HG02938 (cell line): ENCODE measurements around the gene KIF13A.
"Not testable (repeated sequence)": the region's sequence is repeated elsewhere in the genome, so short reads cannot be mapped to it uniquely, and the experiment has no call there.

Experiments used
- ATAC-seq: cut with Tn5 transposase; IDR thresholded peaks from one replicate; pipeline ENCODE4 v1.9.1; 2021; ENCODE audit warnings: mild to moderate bottlenecking, moderate library complexity; ENCODE audit not compliant: unreplicated experiment

KIF13A gene

DNA sequence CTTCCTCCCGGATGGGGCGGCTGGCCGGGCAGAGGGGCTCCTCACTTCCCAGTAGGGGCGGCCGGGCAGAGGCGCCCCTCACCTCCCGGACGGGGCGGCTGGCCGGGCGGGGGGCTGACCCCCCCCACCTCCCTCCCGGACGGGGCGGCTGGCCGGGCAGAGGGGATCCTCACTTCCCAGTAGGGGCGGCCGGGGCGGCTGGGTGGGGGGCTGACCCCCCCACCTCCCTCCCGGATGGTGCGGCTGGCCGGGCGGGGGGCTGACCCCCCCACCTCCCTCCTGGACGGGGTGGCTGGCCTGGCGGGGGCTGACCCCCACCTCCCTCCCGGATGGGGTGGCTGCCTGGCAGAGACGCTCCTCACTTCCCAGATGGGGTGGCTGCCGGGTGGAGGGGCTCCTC, 252.1 kb downstream of the KIF13A start:
- not testable (repeated sequence) for ATAC-seq

DNA sequence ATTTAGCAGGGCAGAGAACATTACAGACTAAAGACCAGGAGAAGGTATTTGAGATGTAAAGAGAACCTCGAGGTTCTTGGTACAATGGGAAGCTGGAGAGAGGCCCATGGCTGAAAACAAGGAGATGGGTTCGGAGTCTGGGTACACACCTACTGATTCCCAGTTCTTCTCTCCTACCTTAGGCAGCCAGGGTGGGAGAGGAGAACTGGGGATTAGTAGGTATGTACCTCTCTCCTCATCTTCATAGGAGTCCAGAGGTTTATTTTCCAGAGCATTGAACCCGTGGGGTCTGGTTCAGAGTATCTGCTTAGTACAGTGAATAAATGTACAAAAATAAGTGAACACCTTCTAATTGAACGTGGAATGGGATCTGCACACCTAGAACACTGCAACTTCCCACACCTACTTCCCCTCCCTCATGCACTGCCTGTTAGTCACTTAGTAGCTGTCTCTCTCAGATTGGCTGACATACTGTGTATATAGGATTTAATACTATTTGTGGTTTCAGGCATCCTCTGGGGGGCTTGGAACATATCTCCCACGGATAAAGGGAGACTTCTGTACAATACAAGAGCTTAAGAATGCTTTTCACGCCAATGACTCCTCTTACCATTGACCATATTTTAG, 257.2 kb downstream of the KIF13A start:
- ATAC-seq = no peak

DNA sequence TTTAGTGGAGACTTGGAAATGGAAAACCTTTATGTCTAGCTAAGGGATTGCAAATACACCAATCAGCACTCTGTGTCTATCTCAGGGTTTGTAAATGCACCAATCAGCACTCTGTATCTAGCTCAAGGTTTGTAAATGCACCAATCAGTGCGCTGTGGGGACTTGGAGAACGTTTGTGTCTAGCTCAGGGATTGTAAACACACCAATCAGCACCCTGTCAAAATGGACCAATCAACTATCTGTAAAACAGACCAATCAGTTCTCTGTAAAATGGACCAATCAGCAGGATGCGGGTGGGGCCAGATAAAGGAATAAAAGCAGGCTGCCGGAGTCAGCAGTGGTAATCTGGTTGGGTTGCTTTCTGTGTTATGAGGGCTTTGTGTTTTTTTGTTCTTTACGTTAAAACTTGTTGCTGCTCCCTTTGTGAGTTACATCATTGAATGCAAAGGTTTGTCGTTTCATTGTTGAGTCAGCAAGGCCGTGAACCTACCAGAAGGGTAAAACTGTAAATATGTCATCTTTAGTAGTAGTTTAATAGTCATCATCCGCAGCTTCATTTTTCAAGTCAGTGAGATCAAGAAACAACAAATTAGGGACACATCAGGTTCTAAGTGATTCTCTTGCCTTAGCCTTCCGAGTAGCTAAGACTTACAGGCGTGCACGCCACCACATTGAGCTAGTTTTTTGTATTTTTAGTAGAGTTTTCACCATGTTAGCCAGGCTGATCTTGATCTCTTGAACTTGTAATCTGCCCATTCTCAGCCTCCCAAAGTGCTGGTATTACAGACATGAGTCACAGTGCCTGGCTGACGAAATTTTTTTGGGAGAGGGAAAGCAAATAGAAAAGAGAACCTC, 258.0 kb downstream of the KIF13A start:
- no peak for ATAC-seq

DNA sequence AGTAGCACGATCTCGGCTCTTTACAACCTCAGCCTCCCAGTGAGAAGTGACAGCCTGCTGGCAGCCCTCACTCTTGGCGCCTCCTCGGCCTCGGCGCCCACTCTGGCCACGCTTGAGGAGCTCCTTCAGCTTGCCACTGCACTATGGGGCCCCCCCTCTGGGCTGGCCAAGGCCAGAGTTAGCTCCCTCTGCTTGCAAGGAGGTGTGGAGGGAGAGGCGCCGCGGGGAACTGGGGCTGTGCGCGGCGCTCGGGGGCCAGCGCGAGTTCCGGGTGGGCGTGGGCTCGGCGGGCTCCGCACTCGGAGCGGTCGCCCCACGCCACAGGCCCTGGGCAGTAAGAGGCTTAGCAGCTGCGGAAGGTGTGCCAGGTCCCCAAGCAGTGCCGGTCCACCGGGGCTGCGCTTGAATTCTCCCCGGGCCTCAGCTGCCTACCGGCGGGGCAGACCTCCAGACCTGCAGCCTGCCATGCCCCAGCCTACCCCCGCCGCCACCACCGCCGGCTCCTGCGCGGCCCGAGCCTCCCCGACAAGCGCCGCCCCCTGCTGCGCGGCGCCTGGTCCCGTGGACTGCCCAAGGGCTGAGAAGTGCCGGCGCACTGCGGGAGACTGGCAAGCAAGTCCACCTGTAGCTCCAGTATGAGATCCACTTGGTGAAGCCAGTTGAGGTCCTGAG, 258.7 kb downstream of the KIF13A start:
- ATAC-seq = no peak

DNA sequence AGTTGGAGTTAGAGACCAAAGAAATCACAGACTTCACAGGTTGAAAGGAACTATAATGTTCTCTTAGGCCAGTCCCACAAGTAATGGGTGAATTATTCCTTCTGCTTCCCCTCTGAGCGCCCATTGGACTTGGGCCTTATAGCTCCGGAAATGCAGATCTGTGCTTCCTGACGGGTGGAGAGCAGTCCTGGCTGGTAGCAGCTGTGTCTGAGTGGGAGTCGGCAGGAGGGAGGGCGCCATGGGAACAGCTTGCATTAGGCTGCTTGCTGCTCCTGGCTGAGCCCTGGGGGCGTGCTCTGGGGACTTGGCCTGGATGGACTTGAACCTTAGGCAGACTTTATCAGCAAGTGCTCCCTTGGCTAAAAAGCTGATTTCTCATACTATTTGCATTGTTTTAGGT, 262.4 kb downstream of the KIF13A start:
- ATAC-seq = no peak

DNA sequence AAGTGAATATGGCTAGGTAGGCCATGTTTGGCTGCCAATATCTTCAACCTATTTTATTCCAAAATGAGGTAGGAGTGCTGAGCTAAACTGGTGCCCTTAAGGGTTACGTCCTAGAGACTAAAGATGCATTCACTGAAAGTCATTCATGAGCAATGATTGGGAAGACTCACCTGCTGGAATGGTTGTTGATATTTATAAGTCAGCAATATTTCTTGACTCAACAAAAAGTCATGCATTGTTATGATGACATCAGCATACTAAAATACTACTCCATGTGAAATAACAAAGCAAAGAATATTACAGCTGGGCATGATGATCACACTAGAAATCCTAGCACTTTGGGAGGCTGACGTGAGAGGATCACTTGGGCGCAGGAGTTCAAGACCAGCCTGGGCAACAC, 263.1 kb downstream of the KIF13A start:
- no peak for ATAC-seq

DNA sequence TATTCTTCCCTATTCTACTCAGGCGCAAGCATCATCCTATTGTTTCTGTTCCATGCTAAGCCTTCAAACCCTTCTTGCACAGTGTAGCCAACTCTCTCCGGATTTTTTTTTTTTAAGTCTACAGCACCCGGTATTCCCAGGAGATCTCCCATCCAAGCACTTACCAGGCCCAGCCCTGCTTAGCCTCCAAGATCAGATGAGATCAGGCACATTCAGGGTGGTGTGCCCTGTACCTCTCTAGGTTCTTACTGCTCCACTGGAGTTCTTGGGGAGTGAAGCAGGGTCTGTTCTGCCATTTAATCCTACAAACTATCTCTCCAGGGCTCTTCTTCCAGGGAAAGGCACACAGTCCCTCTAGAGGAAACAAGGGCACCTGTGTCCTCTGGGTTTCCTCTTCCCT, 265.8 kb downstream of the KIF13A start:
- no peak for ATAC-seq

DNA sequence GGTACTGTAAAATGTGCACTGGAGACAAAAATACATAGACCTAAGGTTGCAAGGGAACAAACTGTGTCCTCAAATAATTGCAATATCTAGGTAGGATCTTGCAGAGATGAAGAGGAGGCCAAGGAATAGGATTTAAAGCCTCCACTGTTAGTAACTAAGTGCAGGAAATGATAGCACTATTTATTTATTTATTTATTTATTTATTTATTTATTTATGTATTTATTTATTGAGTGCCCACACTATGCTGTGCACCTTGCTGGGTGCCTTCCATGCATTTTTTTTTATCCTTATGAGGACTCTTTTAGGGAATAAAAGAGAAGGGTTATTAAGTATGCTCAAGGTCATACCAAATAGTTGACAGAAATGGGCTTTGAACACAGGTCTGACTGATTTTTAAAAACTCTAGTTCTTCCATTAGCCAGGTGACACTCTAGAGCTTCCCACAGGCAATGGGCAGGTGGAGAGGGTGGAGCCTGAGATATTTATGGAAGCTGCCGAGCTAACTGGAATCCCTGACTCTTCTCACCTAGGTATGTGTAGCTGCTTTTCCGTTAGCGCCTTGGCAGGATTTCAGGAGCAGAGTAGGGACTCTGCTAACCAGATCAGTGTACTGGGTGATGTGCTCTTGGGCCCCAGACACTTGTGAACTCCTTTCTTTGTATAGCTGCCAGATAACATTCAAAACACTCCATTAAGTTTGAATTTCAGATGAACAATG, 268.0 kb downstream of the KIF13A start:
- ATAC-seq = no peak

DNA sequence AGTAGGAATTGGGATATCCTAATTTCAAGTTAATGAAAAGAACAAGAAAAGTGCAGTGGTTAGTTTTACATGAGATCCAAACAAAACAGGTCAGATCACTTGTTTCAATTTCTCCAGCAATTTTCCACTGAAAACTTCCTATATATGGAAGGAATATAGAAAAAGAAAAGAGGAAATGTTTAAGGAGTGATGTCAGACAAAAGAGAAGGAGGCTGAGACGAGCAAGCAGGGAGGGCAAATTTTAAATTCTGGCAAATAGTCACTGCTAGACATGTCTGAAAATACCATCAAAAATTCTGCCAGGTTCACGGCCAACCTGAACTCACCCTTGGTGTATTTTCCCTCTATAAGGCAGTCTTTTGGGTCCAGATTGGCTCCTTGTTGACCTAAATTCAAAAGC, 271.2 kb downstream of the KIF13A start:
- ATAC-seq = no peak

DNA sequence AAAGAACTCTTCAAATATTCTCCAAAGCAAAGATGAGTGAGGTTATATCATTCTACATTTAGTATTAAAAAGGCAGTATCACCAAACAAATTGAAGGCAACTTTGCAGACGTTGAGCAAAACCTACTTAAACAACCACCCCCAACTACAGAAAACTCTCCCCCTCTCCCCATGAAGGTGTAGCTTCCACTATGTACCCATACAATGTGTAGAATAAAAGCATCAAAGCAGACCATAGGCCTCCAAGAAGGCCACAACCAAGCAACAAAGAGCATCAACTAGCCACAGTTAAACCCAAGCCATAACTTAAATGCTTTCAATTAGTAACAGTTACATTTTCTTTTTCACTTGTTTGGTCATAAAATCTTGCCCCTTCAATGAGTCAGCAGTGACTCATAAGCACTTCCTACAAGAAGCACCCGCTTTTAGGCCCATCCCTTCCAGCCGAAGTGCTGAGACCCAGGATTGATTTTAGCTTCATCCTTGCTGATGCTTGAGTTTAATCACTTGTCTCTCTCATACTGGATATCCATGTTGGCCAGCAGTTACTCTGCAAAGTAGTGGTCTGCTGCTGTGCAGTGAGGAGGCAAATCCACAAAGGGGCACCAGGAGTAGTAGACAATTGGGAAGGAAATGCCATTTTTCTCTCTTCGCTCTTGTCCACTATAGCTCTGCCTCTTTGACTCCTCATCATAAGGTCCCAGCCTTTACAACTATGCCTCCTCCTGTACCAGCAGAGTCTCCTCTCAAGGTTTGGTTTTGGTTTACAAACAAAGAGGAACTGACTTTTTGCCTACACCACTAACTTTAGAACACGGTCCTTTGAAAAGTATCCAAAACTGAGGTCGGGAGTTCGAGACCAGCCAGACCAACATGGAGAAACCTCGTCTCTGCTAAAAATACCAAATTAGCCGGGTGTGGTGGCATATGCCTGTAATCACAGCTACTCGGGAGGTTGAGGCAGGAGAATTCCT, 272.3 kb downstream of the KIF13A start:
- peak; percentile 84 for ATAC-seq

DNA sequence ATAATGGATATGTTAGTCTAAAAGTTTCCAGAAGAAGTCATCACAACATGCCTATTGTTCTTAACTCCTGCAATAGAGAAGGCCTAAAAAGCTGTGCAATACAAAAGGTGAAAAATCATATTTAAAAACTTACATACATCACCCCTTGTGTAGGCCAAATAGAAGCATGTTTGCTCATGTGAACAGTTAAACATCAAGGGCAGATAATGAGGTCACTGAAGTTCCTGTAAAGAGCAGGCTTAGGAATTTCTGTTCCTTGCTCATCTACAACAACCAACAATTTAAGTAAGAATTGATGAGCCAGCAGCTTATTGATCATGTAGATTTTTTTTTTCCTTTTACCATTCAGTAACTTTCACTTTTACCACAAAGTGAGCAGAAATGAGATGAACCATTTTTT, 273.3 kb downstream of the KIF13A start:
- ATAC-seq = no peak

DNA sequence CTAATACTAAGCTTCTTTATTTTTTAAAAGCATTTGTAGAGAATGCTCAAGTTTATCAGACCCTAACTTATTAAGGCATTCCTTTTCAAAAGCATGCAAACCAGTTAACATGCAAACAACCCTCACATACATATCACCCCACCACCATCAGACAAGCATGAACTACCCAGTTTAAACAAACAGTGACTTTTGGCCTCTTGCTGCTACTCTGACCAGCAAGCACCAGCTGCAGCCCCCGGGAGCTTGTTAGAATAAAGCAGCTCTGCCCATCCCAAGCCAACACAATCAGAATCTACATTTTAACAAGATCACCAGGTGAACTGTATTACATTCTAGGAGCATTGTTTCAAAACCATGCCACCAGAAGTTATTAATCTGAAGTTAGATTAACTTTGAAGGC, 274.9 kb downstream of the KIF13A start:
- ATAC-seq = no peak

DNA sequence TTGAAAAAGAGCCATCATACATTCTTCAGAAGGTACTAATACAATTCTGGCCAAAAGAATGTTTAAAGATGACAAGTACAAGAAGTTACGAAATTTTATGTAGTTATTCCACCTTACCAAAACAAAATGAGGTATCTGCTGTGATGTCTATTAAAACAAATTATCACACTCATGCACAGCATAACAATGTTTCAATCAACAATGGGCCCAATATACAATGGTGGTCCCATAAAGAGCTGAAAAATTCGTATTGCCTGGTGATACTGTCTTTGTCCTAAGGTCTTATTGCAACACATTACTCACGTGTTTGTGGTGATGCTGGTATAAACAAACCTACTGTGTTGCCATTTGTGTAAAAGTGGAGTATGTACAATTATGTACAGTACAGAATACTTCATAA, 277.1 kb downstream of the KIF13A start:
- no peak for ATAC-seq

DNA sequence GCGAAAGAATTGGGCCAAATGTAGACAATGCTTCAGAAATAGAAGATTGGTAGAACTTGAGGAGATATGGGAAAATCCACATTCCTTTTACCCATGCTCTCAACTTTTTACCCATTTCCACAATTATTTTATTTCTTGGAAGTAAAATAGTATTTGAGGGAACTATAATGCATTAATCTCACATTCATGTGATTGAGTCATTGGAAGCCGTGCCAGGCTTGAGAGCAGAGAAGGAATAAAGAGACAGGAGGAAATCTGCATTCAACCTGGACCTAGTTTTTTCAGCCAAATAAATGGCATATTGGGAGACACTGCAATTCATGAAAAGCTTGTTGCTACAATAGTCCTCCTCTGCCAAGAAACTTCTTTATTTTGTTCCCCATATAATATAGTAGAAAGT, 278.0 kb downstream of the KIF13A start:
- no peak for ATAC-seq
